Astrocyte (in vitro differentiated cells and primary cell): ENCODE measurements around the gene TMCC1.

Experiments
- EZH2 ChIP-seq: IDR thresholded peaks from 2 replicates; pipeline ENCODE4 v1.6.1; 2012; ENCODE audit warnings: mild to moderate bottlenecking, low read length, inconsistent platforms; ENCODE audit not compliant: insufficient read depth
- TF ChIP-seq, protein P1 (sequence below): IDR thresholded peaks from 2 replicates; pipeline ENCODE4 v1.5.1; 2011; ENCODE audit warnings: low read depth, mild to moderate bottlenecking, inconsistent platforms, low read length, moderate library complexity; ENCODE audit not compliant: insufficient read depth

DNA sequence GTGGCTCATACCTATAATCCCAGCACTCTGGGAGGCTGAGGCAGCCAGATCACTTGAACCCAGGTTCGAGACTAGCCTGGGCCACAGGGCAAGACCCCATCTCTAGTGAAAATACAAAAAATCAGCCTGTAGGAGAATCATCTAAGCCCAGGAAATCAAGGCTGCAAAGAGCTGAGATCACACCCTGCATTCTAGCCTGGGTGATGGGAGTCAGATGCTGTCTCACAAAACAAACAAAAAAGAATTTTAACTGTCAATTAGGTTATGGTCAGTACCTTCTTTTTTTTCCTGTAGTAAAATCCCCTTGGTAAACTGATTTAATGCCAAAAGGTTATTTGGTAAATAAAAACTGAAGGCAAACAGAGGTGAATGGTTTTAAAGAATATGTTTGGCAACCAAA is 29.0 kb downstream of the TMCC1 start:
- TF ChIP-seq, protein P1, sequence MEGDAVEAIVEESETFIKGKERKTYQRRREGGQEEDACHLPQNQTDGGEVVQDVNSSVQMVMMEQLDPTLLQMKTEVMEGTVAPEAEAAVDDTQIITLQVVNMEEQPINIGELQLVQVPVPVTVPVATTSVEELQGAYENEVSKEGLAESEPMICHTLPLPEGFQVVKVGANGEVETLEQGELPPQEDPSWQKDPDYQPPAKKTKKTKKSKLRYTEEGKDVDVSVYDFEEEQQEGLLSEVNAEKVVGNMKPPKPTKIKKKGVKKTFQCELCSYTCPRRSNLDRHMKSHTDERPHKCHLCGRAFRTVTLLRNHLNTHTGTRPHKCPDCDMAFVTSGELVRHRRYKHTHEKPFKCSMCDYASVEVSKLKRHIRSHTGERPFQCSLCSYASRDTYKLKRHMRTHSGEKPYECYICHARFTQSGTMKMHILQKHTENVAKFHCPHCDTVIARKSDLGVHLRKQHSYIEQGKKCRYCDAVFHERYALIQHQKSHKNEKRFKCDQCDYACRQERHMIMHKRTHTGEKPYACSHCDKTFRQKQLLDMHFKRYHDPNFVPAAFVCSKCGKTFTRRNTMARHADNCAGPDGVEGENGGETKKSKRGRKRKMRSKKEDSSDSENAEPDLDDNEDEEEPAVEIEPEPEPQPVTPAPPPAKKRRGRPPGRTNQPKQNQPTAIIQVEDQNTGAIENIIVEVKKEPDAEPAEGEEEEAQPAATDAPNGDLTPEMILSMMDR: no peak
- TF ChIP-seq EZH2: no peak
